GM19324 (cell line): ENCODE data around the gene RAD9B.
A peak's percentile ranks its signal among the peaks of the same experiment; 100 is the strongest.
"Not testable (repeated sequence)": the region's sequence is repeated elsewhere in the genome, so short reads cannot be mapped to it uniquely, and the experiment has no call there.

Source experiments
- ATAC-seq: cut with Tn5 transposase; IDR thresholded peaks from one replicate; pipeline ENCODE4 v1.9.1; 2021; ENCODE audit warnings: mild to moderate bottlenecking, moderate library complexity; ENCODE audit not compliant: unreplicated experiment, low FRiP score

Gene RAD9B

GRCh38 chr12:110501752-110502738 lies at the start of gene RAD9B, which contains the start of gene VPS29:
Gene RAD9B, plus strand, starts transcription at chr12:110502331. Its CDS starts 7 bp downstream, at chr12:110502338.
Gene VPS29, minus strand, starts transcription at chr12:110502111. Its CDS starts 60 bp downstream, at chr12:110502051.
- peak; percentile 95 for ATAC-seq

- no peak for ATAC-seq
Observed at GRCh38 chr12:110453569-110454296, 48.4 kb upstream of the RAD9B start.

- no peak for ATAC-seq
Observed at GRCh38 chr12:110458756-110459155, 43.4 kb upstream of the RAD9B start.

GRCh38 chr12:110461189-110461588 lies 40.9 kb upstream of the RAD9B start:
- ATAC-seq: not testable (repeated sequence)

DNA sequence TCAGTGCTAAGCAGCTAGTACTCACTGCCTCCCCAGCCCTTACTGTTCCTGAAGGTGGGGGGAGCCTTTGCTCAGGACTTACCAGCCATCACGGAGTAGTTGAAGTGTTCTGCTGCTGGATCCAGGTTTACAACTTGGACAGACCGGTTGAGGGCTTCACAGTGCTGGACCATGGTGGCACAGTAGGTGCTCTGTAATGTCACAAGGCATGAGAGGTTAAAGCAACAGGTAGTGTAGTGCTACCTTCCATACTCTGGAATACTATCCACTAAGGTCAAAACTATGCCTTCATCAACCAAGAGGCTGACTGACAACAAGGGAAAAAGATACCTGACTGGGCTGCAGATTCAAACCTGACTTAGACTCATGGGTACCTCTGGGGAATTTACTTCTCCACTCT lies 37.1 kb upstream of the RAD9B start:
- ATAC-seq: no peak

- ATAC-seq: not testable (repeated sequence)
Observed at GRCh38 chr12:110465765-110466164, 36.4 kb upstream of the RAD9B start.

GRCh38 chr12:110466791-110467190 lies 35.3 kb upstream of the RAD9B start:
- ATAC-seq: no peak

- no peak for ATAC-seq
Observed at GRCh38 chr12:110467847-110468213, 34.3 kb upstream of the RAD9B start.

DNA sequence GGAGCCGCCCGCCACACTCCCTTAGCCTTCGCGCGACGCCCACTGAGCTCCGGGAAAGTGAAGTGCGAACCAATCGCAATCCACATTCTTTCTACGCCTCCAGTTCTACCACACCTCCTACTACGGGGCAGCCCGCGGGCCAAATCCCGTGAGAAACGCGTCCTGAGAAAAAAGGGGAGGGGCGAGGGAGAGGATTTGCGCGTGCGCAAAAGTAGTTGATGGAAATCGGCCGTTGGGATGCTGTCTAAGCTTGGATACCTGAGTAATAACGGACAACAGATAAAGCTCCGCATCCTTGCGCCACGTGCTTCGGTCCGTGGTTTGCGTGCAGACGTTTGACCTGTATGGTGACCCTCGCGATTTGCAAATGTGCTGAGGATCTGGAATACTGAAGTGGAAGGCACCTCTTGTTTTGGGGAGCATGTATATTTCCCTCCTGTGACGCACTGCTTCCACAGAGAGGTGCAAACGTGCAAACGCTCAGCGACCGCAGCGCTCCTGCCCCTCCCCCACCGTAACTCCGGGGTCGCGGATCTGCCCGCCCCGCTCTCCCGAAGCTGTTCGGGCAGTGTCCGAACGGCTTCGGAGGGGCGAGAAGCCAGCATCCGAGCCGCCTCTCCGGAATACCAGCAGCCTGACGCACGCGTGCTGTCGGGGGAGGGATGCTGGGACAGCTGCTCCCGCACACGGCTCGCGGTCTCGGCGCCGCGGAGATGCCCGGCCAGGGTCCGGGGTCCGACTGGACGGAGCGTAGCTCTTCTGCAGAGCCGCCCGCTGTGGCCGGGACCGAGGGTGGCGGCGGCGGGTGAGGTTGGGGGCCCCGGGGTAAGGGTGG lies 33.7 kb upstream of the RAD9B start, which contains the start of the genes FAM216A and GPN3:
TSS of gene FAM216A (plus strand) at position 632 of the 835 bp plus-strand sequence. CDS start at position 663, 31 bp downstream.
TSS of gene GPN3 (minus strand) at position 44 of the 835 bp plus-strand sequence. CDS start 54 bp downstream, outside the sequence.
- ATAC-seq: peak; percentile 80

DNA sequence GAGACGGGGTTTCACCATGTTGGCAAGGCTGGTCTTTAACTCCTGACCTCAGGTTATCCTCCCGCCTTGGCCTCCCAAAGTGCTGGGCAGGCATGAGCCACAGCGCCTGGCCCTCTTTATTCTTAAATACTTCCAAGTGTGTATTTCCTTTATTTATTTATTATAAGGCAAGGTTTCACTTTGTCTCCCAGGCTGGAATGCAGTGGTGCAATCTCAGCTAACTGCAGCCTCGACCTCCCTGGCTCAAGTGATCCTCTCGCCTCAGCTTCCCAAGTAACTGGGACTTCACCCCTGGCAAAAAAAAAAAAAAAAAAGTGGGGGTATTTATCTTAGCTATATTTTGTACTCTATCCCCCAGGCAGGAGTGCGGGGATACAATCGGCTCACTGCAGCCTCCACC lies 26.7 kb upstream of the RAD9B start:
- ATAC-seq: no peak

DNA sequence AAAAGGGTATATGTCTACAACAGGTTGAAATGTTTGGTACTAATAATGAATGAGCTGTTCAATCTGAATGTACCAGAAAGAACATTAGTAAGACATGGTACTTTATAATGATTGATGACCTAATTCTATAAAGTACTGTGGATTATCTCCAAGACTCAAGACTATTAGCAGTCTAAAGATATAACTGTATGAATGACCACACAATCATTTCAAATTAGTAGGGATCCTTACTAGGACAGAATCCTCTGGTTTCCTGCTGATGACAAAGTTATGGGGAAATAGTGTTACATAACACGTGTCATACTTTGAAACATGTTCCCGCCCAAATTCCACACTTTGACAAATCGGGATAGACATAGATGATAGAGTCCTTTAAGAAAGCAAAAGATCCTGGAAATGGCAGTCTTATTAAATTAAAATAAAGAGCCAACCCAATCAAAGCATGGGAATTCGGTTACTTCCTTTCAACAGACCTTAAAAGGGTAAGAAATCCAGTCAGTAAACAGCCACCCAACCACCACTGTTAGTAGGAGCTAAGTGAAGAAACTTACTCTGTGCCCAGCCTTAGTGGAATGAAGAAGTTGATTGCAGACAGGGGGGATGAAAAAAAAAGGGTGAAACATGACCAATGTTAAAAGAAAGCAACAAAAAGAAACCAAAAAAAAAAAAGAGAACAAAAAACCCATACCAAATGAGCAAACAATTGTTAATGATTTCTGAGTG lies 3.0 kb upstream of the RAD9B start:
- no peak for ATAC-seq

DNA sequence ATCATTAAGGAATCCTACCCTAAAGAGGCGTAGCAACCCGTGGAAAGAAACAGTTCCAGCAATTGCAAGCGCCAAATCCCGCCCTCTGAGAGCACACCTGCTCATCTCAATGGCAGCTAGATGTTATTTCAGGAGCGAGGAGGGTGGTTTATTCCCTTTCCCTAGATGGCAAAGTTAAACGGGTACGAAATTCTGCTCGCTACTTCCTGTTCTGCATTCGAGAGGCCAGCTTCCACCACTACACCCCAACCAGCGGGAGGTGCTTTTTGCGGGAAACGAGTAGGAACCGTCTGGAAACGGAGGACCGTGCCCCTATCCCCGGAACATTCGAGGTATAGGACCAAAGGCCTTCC lies 756 bp upstream of the RAD9B start:
- peak; percentile 6 for ATAC-seq

DNA sequence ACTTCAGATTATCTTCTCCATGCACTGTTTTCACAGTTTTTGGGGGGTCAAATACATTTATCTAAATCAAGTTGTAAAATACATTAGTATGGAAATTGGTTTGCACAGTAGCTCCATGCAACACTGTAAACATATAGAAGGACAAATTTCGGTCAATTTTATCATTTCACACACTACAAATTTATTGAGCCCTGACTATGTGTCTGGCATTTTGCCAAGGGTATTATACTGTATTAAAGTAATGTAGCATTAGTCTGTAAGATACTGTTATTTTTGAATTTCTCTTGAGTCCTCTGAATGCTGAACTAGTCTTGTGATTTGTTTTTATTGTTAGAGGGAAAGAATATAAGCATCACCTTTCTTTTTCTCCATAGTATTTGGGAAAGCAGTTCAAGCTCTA lies 1.3 kb downstream of the RAD9B start:
- no peak for ATAC-seq

DNA sequence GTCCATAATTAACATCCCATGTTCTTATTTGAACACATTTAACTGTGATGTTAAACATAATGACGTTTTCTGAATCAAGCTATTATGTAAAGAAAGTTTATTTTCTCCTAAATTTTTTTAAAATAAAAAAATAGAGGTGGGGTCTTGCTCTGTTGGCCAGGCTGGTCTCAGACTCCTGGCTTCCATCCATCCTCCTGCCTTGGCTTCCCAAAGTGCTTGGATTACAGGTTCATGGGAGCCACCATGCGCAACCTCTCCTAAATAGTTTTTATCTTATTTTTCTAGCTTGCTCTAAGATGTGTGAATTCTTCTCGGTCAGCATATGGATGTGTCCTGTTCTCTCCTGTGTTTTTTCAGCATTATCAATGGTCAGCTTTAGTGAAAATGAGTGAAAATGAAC lies 3.2 kb downstream of the RAD9B start:
- ATAC-seq: no peak

DNA sequence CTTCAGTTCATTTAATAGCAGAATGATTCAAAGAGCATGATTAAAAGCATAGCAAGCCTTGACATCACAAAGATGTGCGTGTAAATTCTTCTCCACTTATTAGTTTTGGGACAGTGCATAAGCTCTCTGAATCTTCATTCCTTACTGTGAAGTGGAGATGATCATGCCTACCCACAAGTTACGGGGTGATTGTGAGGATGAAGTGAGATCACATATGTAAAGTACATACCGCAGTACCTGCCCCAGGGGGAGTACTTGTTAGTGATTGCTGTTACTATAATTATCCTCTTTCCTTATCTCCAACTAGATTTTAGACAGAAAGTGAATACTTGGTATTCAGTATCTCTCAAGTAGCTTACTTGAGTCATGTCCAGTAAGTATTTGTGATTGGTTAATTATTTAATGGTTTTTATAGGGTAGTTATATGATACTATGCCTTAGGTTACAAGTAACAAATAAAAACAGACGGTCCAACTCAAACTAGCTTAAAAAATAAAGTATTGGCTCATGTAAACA lies 6.0 kb downstream of the RAD9B start:
- ATAC-seq: no peak

DNA sequence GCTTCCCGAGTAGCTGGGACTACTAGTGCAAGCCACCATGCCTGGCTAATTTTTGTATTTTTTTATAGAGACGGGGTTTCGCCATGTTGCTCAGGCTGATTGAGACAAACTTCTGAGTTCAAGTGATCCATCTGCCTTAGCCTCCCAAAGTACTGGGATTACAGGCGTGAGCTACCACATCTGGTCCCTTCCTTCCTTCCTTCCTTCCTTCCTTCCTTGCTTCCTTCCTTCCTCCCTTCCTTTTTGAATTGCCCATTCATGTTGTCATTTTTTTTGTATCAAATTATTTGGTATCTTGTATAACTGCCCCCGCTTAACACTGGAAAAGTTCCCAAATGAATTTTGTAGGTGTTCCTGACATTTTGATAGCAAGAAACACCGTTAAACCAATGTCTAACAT lies 11.7 kb downstream of the RAD9B start:
- ATAC-seq: no peak

- ATAC-seq: no peak
Observed at GRCh38 chr12:110514363-110514762, 12.2 kb downstream of the RAD9B start.

DNA sequence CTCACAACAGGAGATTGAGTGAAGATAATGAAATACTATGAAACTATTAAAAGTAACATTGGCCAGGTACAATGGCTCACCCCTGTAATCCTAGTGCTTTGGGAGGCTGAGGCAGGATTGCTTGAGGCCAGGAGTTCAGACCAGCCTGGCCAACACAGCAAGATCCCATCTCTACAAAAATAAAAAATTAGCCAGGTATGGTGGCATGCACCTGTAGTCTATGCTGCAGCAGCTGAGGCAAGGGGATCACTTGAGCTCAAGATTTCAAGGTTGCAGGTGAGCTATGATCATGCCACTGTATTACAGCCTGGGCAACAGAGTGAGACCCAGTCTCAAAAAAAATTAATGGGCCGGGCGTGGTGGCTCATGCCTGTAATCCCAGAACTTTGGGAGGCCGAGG lies 14.9 kb downstream of the RAD9B start:
- ATAC-seq: no peak

DNA sequence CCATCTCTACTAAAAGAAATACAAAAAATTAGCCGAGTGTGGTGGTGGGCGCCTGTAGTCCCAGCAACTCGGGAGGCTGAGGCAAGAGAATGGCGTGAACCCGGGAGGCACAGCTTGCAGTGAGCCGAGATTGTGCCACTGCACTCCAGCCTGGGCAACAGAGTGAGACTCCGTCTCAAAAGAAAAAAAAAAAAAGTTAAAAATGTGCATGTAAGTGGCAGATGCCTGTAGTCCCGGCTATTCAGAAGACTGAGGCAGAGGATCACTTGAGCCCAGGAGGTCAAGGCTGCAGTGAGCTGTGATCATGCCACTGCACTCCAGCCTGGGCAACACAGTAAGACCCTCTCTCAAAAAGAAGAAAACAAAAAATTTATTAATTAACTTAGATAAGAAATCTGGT lies 15.9 kb downstream of the RAD9B start:
- not testable (repeated sequence) for ATAC-seq
